ENCODE data around the gene ACTN1.

- TF ChIP-seq POLR2A (IDR thresholded peaks at IDR 0.05) (peak in 1 of 2 donors; percentile 44), CTCF (IDR thresholded peaks at IDR 0.05) (peak in 11 of 12 donors; percentile 13 to 56 (median 37))
Observed at GRCh38 chr14:68937471-68938270, 41.4 kb downstream of the ACTN1 start.
